ENCODE measurements around the gene PLTP.

The PLTP gene

GRCh38 chr20:45899046-45899835 lies 12.7 kb downstream of the PLTP start:
- no peak for FAIRE-seq
- DNase-seq (ENCODE audit: insufficient read length): no peak
- no peak for TF ChIP-seq TAF1 (IDR thresholded peaks at IDR 0.05; ENCODE audit: borderline replicate concordance, low read depth, low read length)
- no peak for TF ChIP-seq POLR2AphosphoS5 (IDR thresholded peaks at IDR 0.05; ENCODE audit: low read depth, low read length)
- TF ChIP-seq POLR2A (IDR thresholded peaks at IDR 0.05; ENCODE audit: low read depth, low read length): no peak

GRCh38 chr20:45898285-45898684 lies 13.7 kb downstream of the PLTP start:
- TF ChIP-seq TAF1 (IDR thresholded peaks at IDR 0.05; ENCODE audit: borderline replicate concordance, low read depth, low read length): no peak
- no peak for TF ChIP-seq POLR2AphosphoS5 (IDR thresholded peaks at IDR 0.05; ENCODE audit: low read depth, low read length)
- TF ChIP-seq POLR2A (IDR thresholded peaks at IDR 0.05; ENCODE audit: low read depth, low read length): no peak
- no peak for DNase-seq (ENCODE audit: insufficient read length)
- no peak for FAIRE-seq

- TF ChIP-seq POLR2A (IDR thresholded peaks at IDR 0.05; ENCODE audit: low read depth, low read length) (no peak), POLR2AphosphoS5 (IDR thresholded peaks at IDR 0.05; ENCODE audit: low read depth, low read length) (no peak), TAF1 (IDR thresholded peaks at IDR 0.05; ENCODE audit: borderline replicate concordance, low read depth, low read length) (no peak)
- DNase-seq (ENCODE audit: insufficient read length) (no peak), FAIRE-seq (no peak)
These were observed 14.3 kb downstream of the PLTP start for GRCh38 chr20:45897692-45898091.

GRCh38 chr20:45897289-45897688 lies 14.7 kb downstream of the PLTP start:
- FAIRE-seq: no peak
- DNase-seq (ENCODE audit: insufficient read length): no peak
- no peak for TF ChIP-seq POLR2A (IDR thresholded peaks at IDR 0.05; ENCODE audit: low read depth, low read length)
- TF ChIP-seq POLR2AphosphoS5 (IDR thresholded peaks at IDR 0.05; ENCODE audit: low read depth, low read length): no peak
- TF ChIP-seq TAF1 (IDR thresholded peaks at IDR 0.05; ENCODE audit: borderline replicate concordance, low read depth, low read length): no peak

- FAIRE-seq: no peak
- TF ChIP-seq TAF1 (IDR thresholded peaks at IDR 0.05; ENCODE audit: borderline replicate concordance, low read depth, low read length): no peak
- no peak for TF ChIP-seq POLR2A (IDR thresholded peaks at IDR 0.05; ENCODE audit: low read depth, low read length)
- no peak for TF ChIP-seq POLR2AphosphoS5 (IDR thresholded peaks at IDR 0.05; ENCODE audit: low read depth, low read length)
These were observed 15.3 kb downstream of the PLTP start for GRCh38 chr20:45896641-45897161.

GRCh38 chr20:45894797-45895196 lies 17.2 kb downstream of the PLTP start:
- DNase-seq (ENCODE audit: insufficient read length) (no peak), FAIRE-seq (no peak)
- TF ChIP-seq POLR2AphosphoS5 (IDR thresholded peaks at IDR 0.05; ENCODE audit: low read depth, low read length): no peak
- no peak for TF ChIP-seq TAF1 (IDR thresholded peaks at IDR 0.05; ENCODE audit: borderline replicate concordance, low read depth, low read length)
- no peak for TF ChIP-seq POLR2A (IDR thresholded peaks at IDR 0.05; ENCODE audit: low read depth, low read length)

More at GRCh38 chr20:45896641-45897161, 15.3 kb downstream of the PLTP start:
- DNase-seq (ENCODE audit: insufficient read length): no peak

- FAIRE-seq: no peak
- TF ChIP-seq TAF1 (IDR thresholded peaks at IDR 0.05; ENCODE audit: borderline replicate concordance, low read depth, low read length): no peak
- no peak for TF ChIP-seq POLR2A (IDR thresholded peaks at IDR 0.05; ENCODE audit: low read depth, low read length)
- TF ChIP-seq POLR2AphosphoS5 (IDR thresholded peaks at IDR 0.05; ENCODE audit: low read depth, low read length): no peak
- no peak for DNase-seq (ENCODE audit: insufficient read length)
These were observed 18.1 kb downstream of the PLTP start for GRCh38 chr20:45893831-45894230.

GRCh38 chr20:45892828-45893500 lies 19.0 kb downstream of the PLTP start:
- FAIRE-seq (no peak), DNase-seq (ENCODE audit: insufficient read length) (no peak)
- no peak for TF ChIP-seq POLR2AphosphoS5 (IDR thresholded peaks at IDR 0.05; ENCODE audit: low read depth, low read length)
- TF ChIP-seq POLR2A (IDR thresholded peaks at IDR 0.05; ENCODE audit: low read depth, low read length): no peak
- TF ChIP-seq TAF1 (IDR thresholded peaks at IDR 0.05; ENCODE audit: borderline replicate concordance, low read depth, low read length): no peak

- no peak for TF ChIP-seq POLR2AphosphoS5 (IDR thresholded peaks at IDR 0.05; ENCODE audit: low read depth, low read length)
- no peak for TF ChIP-seq POLR2A (IDR thresholded peaks at IDR 0.05; ENCODE audit: low read depth, low read length)
- TF ChIP-seq TAF1 (IDR thresholded peaks at IDR 0.05; ENCODE audit: borderline replicate concordance, low read depth, low read length): no peak
- no peak for DNase-seq (ENCODE audit: insufficient read length)
- no peak for FAIRE-seq
These were observed 19.7 kb downstream of the PLTP start for GRCh38 chr20:45892049-45892825.

GRCh38 chr20:45890985-45891983 lies 20.7 kb downstream of the PLTP start, which contains the start of the genes CTSA and NEURL2:
CTSA (plus strand) TSS chr20:45891335; CDS start chr20:45891569, 234 bp downstream.
NEURL2 (minus strand) TSS chr20:45891208; CDS start chr20:45890991, 217 bp downstream.
- DNase-seq (ENCODE audit: insufficient read length) (peak; percentile 100), FAIRE-seq (peak; percentile 88)

More at GRCh38 chr20:45890985-45891983, 20.7 kb downstream of the PLTP start, which contains the start of the genes CTSA and NEURL2:
- TF ChIP-seq POLR2AphosphoS5 (IDR thresholded peaks at IDR 0.05; ENCODE audit: low read depth, low read length) (no peak), POLR2A (IDR thresholded peaks at IDR 0.05; ENCODE audit: low read depth, low read length) (peak; percentile 68), TAF1 (IDR thresholded peaks at IDR 0.05; ENCODE audit: borderline replicate concordance, low read depth, low read length) (peak; percentile 73; the same call in 1 of the 2 replicates)
